ENCODE data around the gene RAI1. TPM values are rescaled to one million over a fixed set of nuclear protein-coding genes. Genes with fewer than 3 reads are reported as not detected.

Gene RAI1
- total RNA-seq, 1 donor from 2014 or later, result 40.1 TPM

DNA sequence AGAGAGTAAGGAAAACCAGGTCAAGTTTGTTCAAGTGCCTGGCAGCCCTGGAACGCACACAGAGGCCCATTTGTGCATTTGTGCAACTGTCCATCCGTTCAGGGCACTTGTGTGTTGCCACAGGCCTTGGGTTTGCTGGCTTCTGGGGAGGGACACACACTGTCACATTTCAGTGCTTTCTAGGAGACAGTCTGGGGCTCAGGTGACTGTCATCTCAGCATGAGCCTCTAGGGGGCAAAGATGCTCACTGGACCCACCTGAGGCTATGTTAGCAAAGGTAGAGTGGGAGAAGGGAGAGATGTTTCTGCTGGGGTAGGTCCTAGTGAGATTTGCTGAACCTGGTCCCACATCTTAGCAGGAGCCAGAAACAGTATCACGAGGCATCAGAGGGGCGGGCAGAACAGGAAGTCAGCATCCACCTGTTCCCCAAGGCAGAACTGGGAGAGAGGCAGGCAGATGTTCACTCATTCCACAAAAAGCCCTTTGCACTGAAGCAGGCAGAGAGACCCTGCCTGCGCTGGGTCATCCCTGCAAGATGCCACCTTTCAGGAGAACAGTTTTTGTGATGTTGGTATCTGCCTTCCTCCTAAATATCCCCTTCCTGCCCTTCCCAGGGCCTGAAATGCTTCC is 48.5 kb downstream of the RAI1 start:
- TF ChIP-seq, protein P1, sequence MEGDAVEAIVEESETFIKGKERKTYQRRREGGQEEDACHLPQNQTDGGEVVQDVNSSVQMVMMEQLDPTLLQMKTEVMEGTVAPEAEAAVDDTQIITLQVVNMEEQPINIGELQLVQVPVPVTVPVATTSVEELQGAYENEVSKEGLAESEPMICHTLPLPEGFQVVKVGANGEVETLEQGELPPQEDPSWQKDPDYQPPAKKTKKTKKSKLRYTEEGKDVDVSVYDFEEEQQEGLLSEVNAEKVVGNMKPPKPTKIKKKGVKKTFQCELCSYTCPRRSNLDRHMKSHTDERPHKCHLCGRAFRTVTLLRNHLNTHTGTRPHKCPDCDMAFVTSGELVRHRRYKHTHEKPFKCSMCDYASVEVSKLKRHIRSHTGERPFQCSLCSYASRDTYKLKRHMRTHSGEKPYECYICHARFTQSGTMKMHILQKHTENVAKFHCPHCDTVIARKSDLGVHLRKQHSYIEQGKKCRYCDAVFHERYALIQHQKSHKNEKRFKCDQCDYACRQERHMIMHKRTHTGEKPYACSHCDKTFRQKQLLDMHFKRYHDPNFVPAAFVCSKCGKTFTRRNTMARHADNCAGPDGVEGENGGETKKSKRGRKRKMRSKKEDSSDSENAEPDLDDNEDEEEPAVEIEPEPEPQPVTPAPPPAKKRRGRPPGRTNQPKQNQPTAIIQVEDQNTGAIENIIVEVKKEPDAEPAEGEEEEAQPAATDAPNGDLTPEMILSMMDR (IDR thresholded peaks at IDR 0.05), result peak; percentile 50
- Mint-ChIP-seq H3K27ac (ENCODE audit: unreplicated experiment) (no peak overlapping the region), H3K4me3 (ENCODE audit: unreplicated experiment) (no peak overlapping the region), H3K4me1 (ENCODE audit: unreplicated experiment) (peaks cover 44% of the 10 kb centered on the region), H3K9me3 (ENCODE audit: unreplicated experiment) (no peaks in the 10 kb centered on the region), H3K27me3 (ENCODE audit: unreplicated experiment) (no peaks in the 10 kb centered on the region), H3K36me3 (ENCODE audit: unreplicated experiment) (no peaks in the 10 kb centered on the region)
- DNase-seq (ENCODE audit: extremely low spot score, unreplicated experiment), result no peak

GRCh38 chr17:17730250-17730935 is 49.1 kb downstream of the RAI1 start:
- Mint-ChIP-seq H3K27me3 (ENCODE audit: unreplicated experiment) (no peaks in the 10 kb centered on the region), H3K9me3 (ENCODE audit: unreplicated experiment) (no peaks in the 10 kb centered on the region), H3K4me3 (ENCODE audit: unreplicated experiment) (no peak overlapping the region), H3K27ac (ENCODE audit: unreplicated experiment) (no peak overlapping the region), H3K4me1 (ENCODE audit: unreplicated experiment) (peaks cover 40% of the 10 kb centered on the region), H3K36me3 (ENCODE audit: unreplicated experiment) (no peaks in the 10 kb centered on the region)
- TF ChIP-seq, protein P1 (IDR thresholded peaks at IDR 0.05), result no peak
- DNase-seq (ENCODE audit: extremely low spot score, unreplicated experiment), result no peak

- no peak for DNase-seq (ENCODE audit: extremely low spot score, unreplicated experiment)
- H3K9me3 Mint-ChIP-seq (ENCODE audit: unreplicated experiment), result no peaks in the 10 kb centered on the region
- TF ChIP-seq, protein P1 (IDR thresholded peaks at IDR 0.05), result no peak
- H3K4me3 Mint-ChIP-seq (ENCODE audit: unreplicated experiment), result no peak overlapping the region
- no peaks in the 10 kb centered on the region for H3K27me3 Mint-ChIP-seq (ENCODE audit: unreplicated experiment)
- H3K36me3 Mint-ChIP-seq (ENCODE audit: unreplicated experiment), result no peaks in the 10 kb centered on the region
- H3K27ac Mint-ChIP-seq (ENCODE audit: unreplicated experiment), result peak overlapping the region; percentile 29
- H3K4me1 Mint-ChIP-seq (ENCODE audit: unreplicated experiment), result peaks cover 40% of the 10 kb centered on the region
Observed at GRCh38 chr17:17732444-17732843, 51.2 kb downstream of the RAI1 start.

GRCh38 chr17:17732892-17733670 is 51.8 kb downstream of the RAI1 start:
- no peaks in the 10 kb centered on the region for H3K27me3 Mint-ChIP-seq (ENCODE audit: unreplicated experiment)
- H3K36me3 Mint-ChIP-seq (ENCODE audit: unreplicated experiment), result no peaks in the 10 kb centered on the region
- peak overlapping the region; percentile 29 for H3K27ac Mint-ChIP-seq (ENCODE audit: unreplicated experiment)
- TF ChIP-seq, protein P1 (IDR thresholded peaks at IDR 0.05), result no peak
- H3K4me3 Mint-ChIP-seq (ENCODE audit: unreplicated experiment), result no peak overlapping the region
- no peaks in the 10 kb centered on the region for H3K9me3 Mint-ChIP-seq (ENCODE audit: unreplicated experiment)
- DNase-seq (ENCODE audit: extremely low spot score, unreplicated experiment), result no peak
- peaks cover 40% of the 10 kb centered on the region for H3K4me1 Mint-ChIP-seq (ENCODE audit: unreplicated experiment)
